ENCODE data around the gene IKZF2.

The IKZF2 gene

DNA sequence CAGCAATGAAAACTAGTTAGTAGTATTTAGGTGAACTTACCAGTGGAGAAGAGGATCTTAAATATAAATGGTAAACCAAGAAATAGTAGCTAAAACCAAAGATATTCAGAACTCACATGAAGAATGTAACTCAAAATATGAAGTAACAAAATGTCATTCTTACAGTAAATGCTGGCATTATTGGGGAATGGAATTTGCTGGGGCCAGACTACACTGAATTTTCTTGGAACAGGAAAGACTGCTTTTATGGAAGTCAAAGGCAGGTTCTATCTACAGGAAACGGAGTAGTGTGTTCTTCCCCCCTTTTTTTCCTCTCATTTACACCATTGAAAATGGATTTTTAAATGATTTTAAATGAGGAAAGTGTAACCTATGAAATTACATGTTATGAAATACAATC is 188.7 kb downstream of the IKZF2 start:
- in situ Hi-C loops (cut with HindIII; ENCODE audit: low sequenced_read_pairs), result no loop called here

GRCh38 chr2:212961255-212961654 is 190.2 kb downstream of the IKZF2 start:
- in situ Hi-C loops (cut with HindIII; ENCODE audit: low sequenced_read_pairs), result no loop called here

DNA sequence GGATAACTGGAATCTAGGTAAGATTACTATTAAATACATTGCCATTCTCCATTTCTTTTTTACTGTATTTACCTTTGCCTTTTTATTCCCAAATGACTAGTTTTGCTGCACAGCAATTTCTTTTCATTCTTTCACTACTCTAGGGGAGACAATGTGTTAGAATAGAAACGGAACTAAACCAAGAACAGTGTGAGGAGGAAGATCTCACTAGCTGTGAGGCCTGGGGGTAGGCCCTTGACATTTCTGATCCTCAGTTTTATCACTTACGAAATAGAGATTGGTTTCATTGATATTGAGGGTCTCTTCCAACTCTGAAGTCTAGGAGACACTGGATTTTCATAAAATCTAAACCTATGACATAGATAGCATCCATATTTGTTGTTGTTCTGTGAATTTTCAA is 191.1 kb downstream of the IKZF2 start:
- in situ Hi-C loops (cut with HindIII; ENCODE audit: low sequenced_read_pairs), result no loop called here

GRCh38 chr2:212959471-212960117 is 191.8 kb downstream of the IKZF2 start:
- in situ Hi-C loops (cut with HindIII; ENCODE audit: low sequenced_read_pairs), result no loop called here

DNA sequence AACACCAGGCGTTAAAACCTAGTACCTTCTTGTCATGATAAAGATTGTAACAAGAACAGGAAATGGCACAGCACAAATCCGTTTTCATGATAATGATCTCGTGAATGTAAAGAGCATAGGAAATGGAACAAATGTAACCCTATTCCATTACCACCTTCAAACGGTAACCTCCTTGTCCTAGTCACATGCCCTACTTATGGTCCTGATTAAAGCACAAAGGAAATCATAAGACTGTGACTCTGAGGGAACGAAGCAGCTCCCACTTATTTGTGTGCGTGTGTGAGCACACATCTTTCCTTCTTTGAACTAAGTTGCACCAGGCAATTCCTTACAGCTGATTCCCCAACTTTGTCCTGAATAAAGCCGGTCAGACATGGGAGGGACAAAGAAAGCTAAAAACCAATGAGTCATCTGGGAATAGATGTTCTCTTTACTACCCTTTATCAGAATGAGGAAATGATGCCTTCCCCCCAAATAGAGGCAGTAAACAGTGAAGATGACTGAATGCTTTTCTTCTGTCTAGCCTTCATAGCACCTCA is 192.6 kb downstream of the IKZF2 start:
- in situ Hi-C loops (cut with HindIII; ENCODE audit: low sequenced_read_pairs), result no loop called here

DNA sequence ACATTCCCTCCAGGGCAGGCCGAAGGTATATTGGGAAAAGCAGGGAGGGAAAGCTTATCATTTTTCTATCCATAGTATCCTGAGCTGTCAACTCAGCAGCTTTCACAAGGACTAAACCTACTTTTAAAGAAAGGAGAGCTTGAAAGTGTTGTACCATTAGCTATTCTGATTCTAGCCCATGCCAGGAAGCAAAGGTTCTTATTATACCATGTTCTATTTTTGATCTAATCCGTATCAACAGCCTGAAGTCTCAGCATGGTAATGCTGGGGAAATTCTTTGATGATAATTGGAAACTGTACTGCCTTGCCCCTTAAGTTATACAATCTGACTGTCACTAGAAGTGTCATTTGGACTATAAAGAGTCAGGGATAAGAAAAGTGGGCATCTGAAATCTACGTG is 193.3 kb downstream of the IKZF2 start:
- in situ Hi-C loops (cut with HindIII; ENCODE audit: low sequenced_read_pairs), result no loop called here

DNA sequence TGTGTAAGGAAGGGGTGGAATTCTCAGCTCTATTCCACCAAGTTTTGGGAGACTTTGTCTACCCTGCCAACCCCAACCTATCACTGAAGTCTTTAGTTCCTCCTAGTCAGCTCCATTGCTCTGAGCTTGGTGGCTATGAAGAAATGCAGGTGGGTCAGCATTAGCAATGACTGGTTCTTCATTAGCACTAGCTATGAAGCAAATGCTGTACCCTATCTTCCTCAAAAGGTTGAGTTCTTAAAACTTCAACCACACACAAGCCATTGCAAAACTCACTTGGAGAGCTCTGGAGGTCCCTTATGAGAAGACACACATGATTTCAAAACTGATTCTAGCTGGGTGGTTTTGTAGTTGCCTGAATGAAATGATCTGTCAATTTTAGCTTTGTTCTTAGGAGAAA is 193.8 kb downstream of the IKZF2 start:
- in situ Hi-C loops (cut with HindIII; ENCODE audit: low sequenced_read_pairs), result no loop called here

GRCh38 chr2:212956665-212957607 is 194.5 kb downstream of the IKZF2 start:
- in situ Hi-C loops (cut with HindIII; ENCODE audit: low sequenced_read_pairs), result no loop called here

- in situ Hi-C loops (cut with HindIII; ENCODE audit: low sequenced_read_pairs), result no loop called here
Observed at GRCh38 chr2:212953170-212953920, 198.1 kb downstream of the IKZF2 start.

- in situ Hi-C loops (cut with HindIII; ENCODE audit: low sequenced_read_pairs), result no loop called here
Observed at GRCh38 chr2:212949786-212950185, 201.6 kb downstream of the IKZF2 start.
